PC-3 (cell line): ENCODE data around the gene BATF3. TPM values are rescaled to one million over a fixed set of nuclear protein-coding genes. Genes with fewer than 3 reads are reported as not detected.

Source experiments
- ATAC-seq: fragments of 200-7000 bp; cut with Tn5 transposase; 2 replicates; pipeline ENCODE4 v1.9.1; 2020; ENCODE audit warnings: mild to moderate bottlenecking, moderate library complexity
- BruUV-seq: library from RNA; stranded (reverse); fragments of 400-500 nt; replicated peaks from 2 replicates; lab custom pipeline; 2021; lab: Mats Ljungman, UMichigan
- CTCF ChIA-PET: fragments of 300-600 bp; sonication (Branson Sonifier 250); formaldehyde crosslinking; loops from one replicate; lab custom pipeline; 2022; ENCODE audit warnings: antibody characterized with exemption; lab: Charles Lee
- POLR2A ChIA-PET: fragments of 300-600 bp; sonication (Branson Sonifier 250); formaldehyde crosslinking; loops from one replicate; lab custom pipeline; 2022; ENCODE audit warnings: antibody characterized with exemption; ENCODE audit not compliant: unreplicated experiment; lab: Charles Lee
- DNase-seq: peaks from one replicate; pipeline ENCODE4 v3.0.0-alpha.2; 2015
- H2AFZ ChIP-seq: fragments of 300-600 bp; sonication (generic); 2 replicates; pipeline ENCODE4 v1.6.0; 2016; ENCODE audit warnings: antibody characterized with exemption, low read length
- H3F3A ChIP-seq: fragments of 300-600 bp; sonication (generic); one replicate; pipeline ENCODE4 v1.6.0; 2017; ENCODE audit warnings: antibody characterized with exemption, low read length, control low read depth, mild to moderate bottlenecking; ENCODE audit not compliant: unreplicated experiment
- H3K27ac ChIP-seq: fragments of 300-600 bp; sonication (generic); 2 replicates; pipeline ENCODE4 v1.5.1; 2016; ENCODE audit warnings: mild to moderate bottlenecking, low read length
- H3K27me3 ChIP-seq: fragments of 300-600 bp; sonication (generic); 2 replicates; pipeline ENCODE4 v1.6.1; 2016; ENCODE audit warnings: low read length, mixed read lengths
- H3K36me3 ChIP-seq: fragments of 300-600 bp; sonication (generic); 2 replicates; pipeline ENCODE4 v1.6.1; 2016; ENCODE audit warnings: low read depth, mixed run types, low read length, mixed read lengths
- H3K4me1 ChIP-seq: fragments of 300-600 bp; sonication (generic); 2 replicates; pipeline ENCODE4 v1.5.1; 2016; ENCODE audit warnings: low read length; ENCODE audit not compliant: insufficient read depth
- H3K4me2 ChIP-seq: fragments of 300-600 bp; sonication (generic); 2 replicates; pipeline ENCODE4 v1.6.0; 2016; ENCODE audit warnings: low read length
- H3K4me3 ChIP-seq: fragments of 300-600 bp; sonication (generic); 2 replicates; pipeline ENCODE4 v1.5.1; 2016; ENCODE audit warnings: mild to moderate bottlenecking, low read length, mixed read lengths
- H3K79me2 ChIP-seq: fragments of 300-600 bp; sonication (generic); 2 replicates; pipeline ENCODE4 v1.6.1; 2017; ENCODE audit warnings: low read length, mixed read lengths
- H3K9ac ChIP-seq: fragments of 300-600 bp; sonication (generic); 2 replicates; pipeline ENCODE4 v1.6.0; 2016; ENCODE audit warnings: mild to moderate bottlenecking, low read length
- H3K9me2 ChIP-seq: fragments of 300-600 bp; sonication (generic); replicated peaks from 2 replicates; pipeline ENCODE4 v1.6.1; 2016; ENCODE audit warnings: mixed run types, low read length, mixed read lengths
- H3K9me3 ChIP-seq: fragments of 300-600 bp; sonication (generic); 2 replicates; pipeline ENCODE4 v1.6.1; 2016; ENCODE audit warnings: low read length, mixed read lengths
- H4K20me1 ChIP-seq: fragments of 300-600 bp; sonication (generic); 2 replicates; pipeline ENCODE4 v1.6.1; 2016; ENCODE audit warnings: low read length, mixed read lengths
- EZH2 ChIP-seq: fragments of 300-600 bp; sonication (generic); IDR thresholded peaks from one replicate; pipeline ENCODE4 v1.6.1; 2017; ENCODE audit warnings: antibody characterized with exemption, mild to moderate bottlenecking, low read length; ENCODE audit not compliant: unreplicated experiment
- EZH2phosphoT487 ChIP-seq: fragments of 300-600 bp; sonication (generic); IDR thresholded peaks from 2 replicates; pipeline ENCODE4 v1.6.1; 2018; ENCODE audit warnings: mild to moderate bottlenecking, antibody characterized with exemption, low read length, borderline replicate concordance
- intact Hi-C: fragments of 100-400 bp; cut with micrococcal nuclease; formaldehyde crosslinking; loops from 2 replicates; pipeline ENCODE4 v1.9.0; 2023
- total RNA-seq: library from RNA; depleted of rRNA; stranded (reverse); fragments of >200 nt; gene quantifications from 2 replicates; pipeline ENCODE4 v1.2.3, GENCODE V29; 2014
- TF ChIP-seq, protein P1 (sequence below): fragments of 300-600 bp; sonication (generic); conservative IDR thresholded peaks from 2 replicates; pipeline ENCODE4 v1.5.1; 2017; ENCODE audit warnings: antibody characterized with exemption, low read depth, mild to moderate bottlenecking, low read length

The BATF3 gene
- total RNA-seq, 1 experiment from 2014 or later = 4.3 TPM

DNA sequence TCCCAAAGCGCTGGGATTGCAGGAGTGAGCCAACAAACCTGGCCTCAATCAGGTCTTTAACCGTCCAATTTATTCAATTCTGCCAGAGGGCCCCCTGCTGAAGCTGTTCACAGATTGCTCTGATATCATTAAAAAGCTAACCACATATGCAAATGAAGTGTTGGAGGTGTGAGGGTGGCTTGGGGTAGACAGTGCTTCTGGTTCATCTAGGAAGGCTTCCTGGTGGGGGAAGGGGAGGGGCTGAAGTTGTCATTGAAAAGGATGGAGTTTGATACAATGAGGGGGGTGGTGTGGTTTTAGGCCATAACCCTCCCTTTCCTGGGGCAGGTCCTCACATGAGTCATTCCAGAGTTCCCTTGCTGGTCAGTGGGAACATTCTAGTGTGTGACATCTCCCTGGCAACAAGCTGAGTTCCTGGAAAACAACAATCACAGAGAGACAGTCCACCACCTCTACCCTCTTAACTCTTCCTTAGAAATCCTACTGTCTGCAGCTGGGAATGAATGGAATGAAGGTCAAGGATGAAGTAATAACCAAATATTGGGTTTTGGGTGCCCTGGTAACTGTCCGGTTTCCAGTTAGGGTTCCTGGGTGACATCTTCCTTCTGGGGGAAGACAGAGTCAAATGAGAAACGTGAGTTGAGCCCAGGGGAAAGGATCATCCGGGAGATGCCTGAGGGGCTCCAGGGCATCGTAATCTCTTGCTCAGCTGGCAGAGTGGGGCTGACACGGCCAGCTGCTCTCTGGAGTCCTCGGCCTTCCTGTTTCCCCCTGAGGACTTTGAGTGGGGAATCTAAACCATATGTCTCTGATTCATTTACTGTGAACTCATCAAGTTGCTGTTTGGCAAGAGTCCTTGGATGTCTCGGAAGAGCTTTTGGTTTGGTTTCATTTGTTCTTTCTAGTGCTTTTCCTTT lies 32.2 kb downstream of the BATF3 start:
- Histone ChIP-seq H3K36me3 (no peaks in the 10 kb centered on the region), H2AFZ (peak overlapping the region; percentile 48), H3F3A (no peaks in the 10 kb centered on the region), H3K4me1 (peaks cover 47% of the 10 kb centered on the region), H3K9ac (peak overlapping the region; percentile 49), H4K20me1 (no peaks in the 10 kb centered on the region), H3K9me2 (no peaks in the 10 kb centered on the region), H3K27ac (peak overlapping the region; percentile 84), H3K4me2 (peak overlapping the region; percentile 70), H3K27me3 (no peaks in the 10 kb centered on the region), H3K4me3 (peak overlapping the region; percentile 40), H3K9me3 (no peaks in the 10 kb centered on the region), H3K79me2 (no peaks in the 10 kb centered on the region)
- BruUV-seq = TSS peak; percentile 85
- peak; percentile 59 for ATAC-seq
- CTCF ChIA-PET = interaction anchor here (0.6 to 1.1 kb wide), 4 partner anchors 71 to 190 kb away, joined by 3 to 4 read pairs (median 4); no protein-coding TSS in a partner anchor
- DNase-seq = peak; percentile 98
- intact Hi-C loops = loop anchor here (1.0 to 5.0 kb wide), 3 partner anchors 59 to 190 kb away; partner anchors contain the start of genes ATF3 and FLVCR1
- TF ChIP-seq EZH2 (no peak), EZH2phosphoT487 (no peak)
- TF ChIP-seq, protein P1, sequence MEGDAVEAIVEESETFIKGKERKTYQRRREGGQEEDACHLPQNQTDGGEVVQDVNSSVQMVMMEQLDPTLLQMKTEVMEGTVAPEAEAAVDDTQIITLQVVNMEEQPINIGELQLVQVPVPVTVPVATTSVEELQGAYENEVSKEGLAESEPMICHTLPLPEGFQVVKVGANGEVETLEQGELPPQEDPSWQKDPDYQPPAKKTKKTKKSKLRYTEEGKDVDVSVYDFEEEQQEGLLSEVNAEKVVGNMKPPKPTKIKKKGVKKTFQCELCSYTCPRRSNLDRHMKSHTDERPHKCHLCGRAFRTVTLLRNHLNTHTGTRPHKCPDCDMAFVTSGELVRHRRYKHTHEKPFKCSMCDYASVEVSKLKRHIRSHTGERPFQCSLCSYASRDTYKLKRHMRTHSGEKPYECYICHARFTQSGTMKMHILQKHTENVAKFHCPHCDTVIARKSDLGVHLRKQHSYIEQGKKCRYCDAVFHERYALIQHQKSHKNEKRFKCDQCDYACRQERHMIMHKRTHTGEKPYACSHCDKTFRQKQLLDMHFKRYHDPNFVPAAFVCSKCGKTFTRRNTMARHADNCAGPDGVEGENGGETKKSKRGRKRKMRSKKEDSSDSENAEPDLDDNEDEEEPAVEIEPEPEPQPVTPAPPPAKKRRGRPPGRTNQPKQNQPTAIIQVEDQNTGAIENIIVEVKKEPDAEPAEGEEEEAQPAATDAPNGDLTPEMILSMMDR = no peak
- POLR2A ChIA-PET = interaction anchor here (0.6 to 1.2 kb wide), 3 partner anchors 15 to 71 kb away, joined by 3 to 5 read pairs (median 5); no protein-coding TSS in a partner anchor

DNA sequence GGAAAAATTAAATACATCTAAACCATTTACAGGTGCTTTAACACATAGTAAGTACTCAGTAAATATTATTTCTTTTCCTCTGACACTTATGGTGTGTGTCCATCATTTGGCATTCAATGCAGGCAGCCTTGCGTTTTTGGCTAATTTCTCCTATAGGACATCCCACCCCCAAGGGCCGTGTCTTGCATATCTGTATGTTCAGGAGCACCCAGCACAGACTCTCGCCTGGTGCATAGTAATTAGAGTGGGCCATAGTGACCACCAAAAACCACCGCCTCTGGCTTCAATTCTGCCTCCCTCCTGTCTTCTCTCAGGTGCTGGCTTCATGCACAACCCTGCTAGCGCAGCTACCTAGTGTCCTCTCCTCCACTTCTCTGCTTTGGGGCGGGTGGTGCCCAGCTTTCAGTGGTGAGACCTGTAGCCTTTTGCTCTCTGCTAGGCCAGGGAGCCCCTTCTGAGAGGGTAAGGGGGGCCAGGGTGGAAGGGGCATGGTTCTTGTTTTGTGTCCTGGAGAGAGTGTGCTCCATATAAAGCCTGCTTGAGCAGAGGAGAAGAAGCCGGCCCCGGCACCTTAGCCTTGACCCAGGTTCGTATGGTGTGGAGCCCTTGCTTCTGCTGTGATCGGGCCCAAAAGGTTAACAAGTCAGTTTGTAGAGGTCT lies 33.4 kb downstream of the BATF3 start:
- ATAC-seq = no peak
- Histone ChIP-seq H3K27me3 (no peaks in the 10 kb centered on the region), H3K9me3 (no peaks in the 10 kb centered on the region), H2AFZ (no peak overlapping the region), H3K4me3 (peak overlapping the region; percentile 72; the same call in 1 of the 2 replicates), H3K4me1 (peaks cover 39% of the 10 kb centered on the region), H3K9me2 (no peaks in the 10 kb centered on the region), H3K27ac (peak overlapping the region; percentile 84; the same call in 1 of the 2 replicates), H3K9ac (peak overlapping the region; percentile 70), H3K4me2 (peak overlapping the region; percentile 85), H3K36me3 (no peaks in the 10 kb centered on the region), H4K20me1 (no peaks in the 10 kb centered on the region), H3F3A (no peaks in the 10 kb centered on the region), H3K79me2 (no peaks in the 10 kb centered on the region)
- no peak for DNase-seq
- ChIA-PET POLR2A (no interaction called here), CTCF (interaction anchor here (0.6 to 1.3 kb wide), 4 partner anchors 13 to 84 kb away, joined by 3 to 10 read pairs (median 6); no protein-coding TSS in a partner anchor)
- intact Hi-C loops = loop anchor here (2.0 to 5.0 kb wide), 2 partner anchors 57 to 191 kb away; partner anchors contain the start of genes ATF3 and FLVCR1
- no TSS peak for BruUV-seq
- TF ChIP-seq EZH2phosphoT487 = no peak
- no peak for TF ChIP-seq EZH2
- TF ChIP-seq, protein P1 = no peak
